TTC549 (cell line): ENCODE results near the gene SEMA6A.
"Not testable (repeated sequence)": the region's sequence is repeated elsewhere in the genome, so short reads cannot be mapped to it uniquely, and the experiment has no call there.

Source experiments
- FAIRE-seq: peaks from 2 replicates; lab custom pipeline; 2012; peaks lifted over from hg19 to GRCh38; lab: Jason Lieb, UNC

Gene SEMA6A

GRCh38 chr5:116546033-116546742, 28.4 kb downstream of the SEMA6A start:
- FAIRE-seq, result no peak

GRCh38 chr5:116545465-116545864, 29.2 kb downstream of the SEMA6A start:
- not testable (repeated sequence) for FAIRE-seq

GRCh38 chr5:116544531-116545241, 29.9 kb downstream of the SEMA6A start:
- no peak for FAIRE-seq

- no peak for FAIRE-seq
Observed at GRCh38 chr5:116543501-116543900, 31.1 kb downstream of the SEMA6A start.

GRCh38 chr5:116542619-116543018, 32.0 kb downstream of the SEMA6A start:
- no peak for FAIRE-seq

GRCh38 chr5:116539222-116539621, 35.4 kb downstream of the SEMA6A start:
- no peak for FAIRE-seq

GRCh38 chr5:116536316-116537083, 38.1 kb downstream of the SEMA6A start:
- no peak for FAIRE-seq

GRCh38 chr5:116534964-116535651, 39.5 kb downstream of the SEMA6A start:
- FAIRE-seq, result no peak

- FAIRE-seq, result no peak
Observed at GRCh38 chr5:116532762-116533525, 41.7 kb downstream of the SEMA6A start.

- FAIRE-seq, result no peak
Observed at GRCh38 chr5:116531635-116532034, 43.0 kb downstream of the SEMA6A start.

- no peak for FAIRE-seq
Observed at GRCh38 chr5:116531117-116531516, 43.5 kb downstream of the SEMA6A start.

- no peak for FAIRE-seq
Observed at GRCh38 chr5:116530276-116530675, 44.3 kb downstream of the SEMA6A start.

GRCh38 chr5:116529615-116530014, 45.0 kb downstream of the SEMA6A start:
- no peak for FAIRE-seq

- FAIRE-seq, result no peak
Observed at GRCh38 chr5:116528519-116529234, 45.9 kb downstream of the SEMA6A start.

- FAIRE-seq, result no peak
Observed at GRCh38 chr5:116527582-116527981, 47.0 kb downstream of the SEMA6A start.

- FAIRE-seq, result no peak
Observed at GRCh38 chr5:116525674-116526073, 48.9 kb downstream of the SEMA6A start.

- FAIRE-seq, result no peak
Observed at GRCh38 chr5:116524966-116525365, 49.7 kb downstream of the SEMA6A start.

- no peak for FAIRE-seq
Observed at GRCh38 chr5:116524051-116524904, 50.3 kb downstream of the SEMA6A start.

GRCh38 chr5:116523182-116523581, 51.4 kb downstream of the SEMA6A start:
- not testable (repeated sequence) for FAIRE-seq
